ENCODE measurements around the gene ETV6.
"Not testable (repeated sequence)": the region's sequence is repeated elsewhere in the genome, so short reads cannot be mapped to it uniquely, and the experiment has no call there.

Gene ETV6

GRCh38 chr12:11672256-11673191, 23.1 kb downstream of the ETV6 start:
- peak; percentile 59 to 70 for DNase-seq

- DNase-seq = no peak
Measured at GRCh38 chr12:11673666-11674461, 24.4 kb downstream of the ETV6 start.

DNA sequence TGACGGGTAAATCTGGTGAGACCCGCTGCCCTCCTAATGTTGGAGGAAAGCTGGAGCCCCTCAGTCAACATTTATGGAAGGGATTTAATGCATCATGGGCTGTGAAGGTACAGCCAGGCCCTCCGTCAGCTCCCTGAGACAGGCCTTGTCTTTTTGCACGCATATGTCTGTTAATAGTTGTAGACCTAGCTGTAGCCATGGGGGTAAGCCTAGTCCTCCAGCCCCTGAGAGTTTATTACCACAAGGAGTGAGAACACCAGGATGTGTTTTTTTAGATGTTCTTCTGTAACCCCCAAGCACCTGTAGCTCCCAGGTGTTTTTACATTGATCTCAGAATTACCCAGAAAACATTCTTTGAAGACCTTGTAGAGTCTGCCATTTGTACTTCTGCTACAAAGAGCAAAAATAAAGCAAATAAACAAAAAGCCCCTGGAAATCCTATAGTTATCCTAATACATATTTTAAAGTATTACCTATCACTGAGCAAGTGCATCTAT, 25.5 kb downstream of the ETV6 start:
- DNase-seq = no peak

GRCh38 chr12:11676052-11676451, 26.6 kb downstream of the ETV6 start:
- DNase-seq = no peak

GRCh38 chr12:11677093-11677492, 27.6 kb downstream of the ETV6 start:
- no peak for DNase-seq

- no peak for DNase-seq
Measured at GRCh38 chr12:11677752-11678151, 28.3 kb downstream of the ETV6 start.

DNA sequence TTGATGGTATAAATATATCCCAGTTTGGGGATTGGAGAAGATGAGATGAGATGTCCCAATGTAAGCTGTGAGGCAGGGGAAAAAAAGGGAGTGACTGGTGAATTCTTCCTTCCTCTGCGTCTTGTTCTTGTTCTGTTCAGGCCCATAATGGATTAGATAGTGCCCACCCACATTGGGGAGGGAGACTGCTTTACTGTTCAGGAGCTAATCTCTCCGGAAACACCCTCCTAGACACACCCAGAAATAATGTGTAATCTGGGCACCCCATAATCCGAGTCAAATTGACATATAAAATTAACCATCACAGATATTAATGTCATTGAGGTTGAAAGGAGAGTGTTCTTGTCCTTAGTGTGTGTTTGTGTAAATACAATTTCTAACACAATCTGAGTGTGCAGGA, 29.3 kb downstream of the ETV6 start:
- no peak for DNase-seq

- no peak for DNase-seq
Measured at GRCh38 chr12:11681207-11681606, 31.7 kb downstream of the ETV6 start.

DNA sequence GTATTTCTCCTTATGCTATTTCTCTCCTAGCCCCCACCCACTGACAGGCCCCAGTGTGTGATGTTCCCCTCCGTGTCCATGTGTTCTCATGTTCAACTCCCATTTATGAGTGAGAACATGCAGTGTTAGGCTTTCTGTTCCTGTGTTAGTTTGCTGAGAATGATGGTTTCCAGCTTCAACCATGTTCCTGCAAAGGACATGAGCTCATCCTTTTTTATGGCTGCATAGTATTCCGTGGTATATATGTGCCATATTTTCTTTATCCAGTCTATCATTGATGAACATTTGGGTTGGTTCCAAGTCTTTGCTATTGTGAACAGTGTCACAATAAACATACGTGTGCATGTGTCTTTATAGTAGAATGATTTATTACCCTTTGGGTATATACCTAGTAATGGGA, 32.2 kb downstream of the ETV6 start:
- not testable (repeated sequence) for DNase-seq

GRCh38 chr12:11684393-11684792, 34.9 kb downstream of the ETV6 start:
- no peak for DNase-seq

- DNase-seq = no peak
Measured at GRCh38 chr12:11684811-11685210, 35.3 kb downstream of the ETV6 start.

GRCh38 chr12:11685316-11685715, 35.8 kb downstream of the ETV6 start:
- DNase-seq = no peak

GRCh38 chr12:11685716-11686115, 36.2 kb downstream of the ETV6 start:
- DNase-seq = no peak

GRCh38 chr12:11686120-11686519, 36.6 kb downstream of the ETV6 start:
- no peak for DNase-seq

DNA sequence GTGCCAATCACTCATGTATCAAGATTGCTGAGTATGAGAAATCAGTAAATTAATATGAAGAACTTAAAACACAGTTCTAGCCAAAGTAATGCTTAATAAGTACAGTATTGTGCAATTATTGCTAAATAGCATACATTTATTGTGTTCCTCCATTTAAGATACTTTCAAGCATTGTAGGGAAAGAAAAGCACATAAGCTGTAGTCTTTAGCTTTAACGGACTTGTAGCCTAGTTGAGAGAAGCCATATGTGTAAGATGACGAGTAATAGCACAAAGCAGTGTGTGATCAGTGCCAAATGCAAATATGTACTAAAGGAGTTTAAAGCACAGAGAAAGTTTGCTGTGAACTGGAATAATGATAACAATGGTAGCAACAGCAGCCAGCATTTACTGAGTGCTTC, 38.1 kb downstream of the ETV6 start:
- DNase-seq = no peak

- no peak for DNase-seq
Measured at GRCh38 chr12:11688379-11688778, 38.9 kb downstream of the ETV6 start.

DNA sequence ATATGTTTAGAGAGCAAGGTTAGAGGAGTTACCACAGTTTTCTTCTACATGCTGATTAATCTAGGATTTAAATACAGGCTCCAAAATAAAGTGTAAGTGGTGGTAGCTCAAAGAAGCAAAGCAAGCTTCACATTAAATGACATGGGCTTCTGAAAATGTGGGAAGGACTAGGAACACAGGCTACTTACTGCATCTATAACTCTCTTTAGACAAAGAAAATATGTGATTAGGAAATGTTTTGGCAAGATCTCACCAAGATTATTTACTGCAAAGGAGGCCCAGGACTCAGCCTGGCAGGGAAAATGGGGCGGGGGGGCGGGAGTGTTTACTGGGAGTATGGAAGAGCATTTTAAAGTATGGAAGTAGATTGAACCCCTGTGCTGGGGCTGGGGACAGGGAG, 39.4 kb downstream of the ETV6 start:
- no peak for DNase-seq

DNA sequence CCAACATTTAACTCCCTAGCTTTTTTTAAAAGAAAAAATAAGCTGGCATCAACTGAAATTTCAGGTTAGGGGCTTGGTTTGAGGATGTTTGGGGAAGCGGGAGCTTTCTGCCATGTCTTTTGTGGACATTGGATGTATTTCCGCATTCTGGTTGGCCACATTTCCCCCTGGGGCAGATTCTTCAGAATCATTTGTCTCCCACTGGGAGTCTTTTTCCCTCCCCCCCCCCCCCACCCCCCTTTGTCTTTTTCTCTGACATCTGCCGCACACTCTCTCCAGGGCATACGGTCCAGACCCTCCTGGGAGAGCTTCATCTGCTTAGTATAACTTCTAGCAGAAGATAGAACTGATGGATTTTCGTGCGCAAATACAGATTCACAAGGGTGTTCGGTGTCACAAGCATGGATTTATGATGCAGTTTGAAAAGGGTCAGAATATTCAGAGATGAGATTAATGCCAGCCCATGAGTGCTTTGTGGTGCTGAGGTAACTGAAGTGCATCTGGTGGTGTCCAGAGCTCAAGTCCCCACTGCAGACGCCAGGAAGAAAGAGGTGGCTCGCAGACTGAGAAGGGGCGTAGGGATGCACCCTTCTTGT, 40.2 kb downstream of the ETV6 start:
- peak; percentile 83 to 92 for DNase-seq

DNA sequence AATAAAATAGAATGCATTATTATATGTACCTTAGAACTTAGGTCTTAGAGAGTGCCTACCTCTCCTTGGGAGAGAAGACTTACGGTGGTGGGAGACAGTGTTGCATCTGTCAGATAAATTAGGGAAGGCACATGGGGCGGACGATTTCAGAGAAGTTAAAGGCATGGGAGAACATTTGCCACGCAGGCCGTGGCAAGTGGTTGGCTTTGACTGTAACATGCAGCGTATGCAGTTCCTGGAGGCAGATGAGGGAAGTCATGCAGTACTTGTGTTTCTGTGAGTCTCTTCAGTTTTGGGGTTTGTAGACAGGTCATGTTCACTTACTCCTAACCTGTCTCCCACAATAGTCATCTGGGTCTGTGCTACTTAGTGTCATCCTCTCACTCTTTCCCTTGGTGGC, 43.6 kb downstream of the ETV6 start:
- DNase-seq = no peak

GRCh38 chr12:11693601-11694000, 44.1 kb downstream of the ETV6 start:
- peak; percentile 46 to 71 for DNase-seq

- no peak for DNase-seq
Measured at GRCh38 chr12:11694528-11694927, 45.1 kb downstream of the ETV6 start.

DNA sequence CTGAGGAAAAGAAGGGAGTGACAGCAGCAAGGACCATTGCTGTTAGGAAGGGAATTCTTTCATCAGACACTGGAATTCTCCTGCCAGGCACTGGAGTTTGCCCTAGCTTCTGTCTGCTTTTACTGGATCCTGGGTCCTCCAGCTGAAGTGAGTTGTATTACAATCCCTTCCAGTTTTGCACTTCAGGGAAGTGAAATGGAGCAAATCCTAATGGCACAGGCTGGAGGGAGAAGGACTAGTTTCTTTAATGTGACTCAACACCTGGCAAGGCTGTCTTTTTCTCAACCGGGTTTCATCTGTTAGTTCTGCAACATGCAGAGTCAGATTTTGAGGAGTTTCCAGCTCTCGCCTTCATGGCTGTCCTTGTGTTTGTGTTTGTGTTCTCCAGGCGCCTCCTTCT, 45.8 kb downstream of the ETV6 start:
- DNase-seq = no peak

- DNase-seq = no peak
Measured at GRCh38 chr12:11696084-11696483, 46.6 kb downstream of the ETV6 start.
